Activated T-helper 1 cell treated with anti-CD3 and anti-CD28 coated beads, Interleukin-12 subunit alpha, Interleukin-12 subunit beta, Interleukin-2, Interleukin-4 antibody, amounts not matched to agents 30 ng/mL and 10 ng/mL and 1 ng/mL, durations not matched to agents 14 hours and 24 hours and 36 hours (primary cell): Measurements from ENCODE around the gene AJAP1. TPM values are rescaled to one million over a fixed set of nuclear protein-coding genes. Genes with fewer than 3 reads are reported as not detected.

Source experiments
- DNase-seq: peaks from one replicate; pipeline ENCODE4 v3.0.0; 2021; ENCODE audit warnings: low spot score
- H3K27ac Mint-ChIP-seq: one replicate; pipeline ENCODE4 v1.8.0; 2021; ENCODE audit warnings: mild to moderate bottlenecking, mixed read lengths
- H3K27me3 Mint-ChIP-seq: one replicate; pipeline ENCODE4 v1.8.0; 2022; ENCODE audit warnings: mild to moderate bottlenecking, moderate library complexity, mixed read lengths; ENCODE audit not compliant: insufficient read depth
- H3K36me3 Mint-ChIP-seq: one replicate; pipeline ENCODE4 v1.8.0; 2021; ENCODE audit warnings: low read depth, mixed read lengths
- H3K4me1 Mint-ChIP-seq: one replicate; pipeline ENCODE4 v1.8.0; 2021; ENCODE audit warnings: low read depth, mixed read lengths
- H3K4me3 Mint-ChIP-seq: one replicate; pipeline ENCODE4 v1.8.0; 2021; ENCODE audit warnings: mild to moderate bottlenecking, moderate library complexity, mixed read lengths
- H3K9me3 Mint-ChIP-seq: one replicate; pipeline ENCODE4 v1.8.0; 2021; ENCODE audit warnings: mixed read lengths
- intact Hi-C: fragments of 100-400 bp; cut with micrococcal nuclease; formaldehyde crosslinking; loops from one replicate; pipeline ENCODE4 v1.15.1; 2024
- total RNA-seq: library from RNA; stranded (reverse); gene quantifications from 2 replicates; pipeline ENCODE4 v1.2.3, GENCODE V29; 2022

The AJAP1 gene
- total RNA-seq, 1 donor from 2014 or later: not detected

- H3K4me3 Mint-ChIP-seq: no peak overlapping the region
- H3K4me1 Mint-ChIP-seq: no peaks in the 10 kb centered on the region
- peaks cover 9% of the 10 kb centered on the region for H3K9me3 Mint-ChIP-seq
- intact Hi-C loops: no loop called here
- no peaks in the 10 kb centered on the region for H3K36me3 Mint-ChIP-seq
- no peaks in the 10 kb centered on the region for H3K27me3 Mint-ChIP-seq
- no peak overlapping the region for H3K27ac Mint-ChIP-seq
- no peak for DNase-seq
These were observed 29.7 kb downstream of the AJAP1 start for GRCh38 chr1:4684136-4684535.

GRCh38 chr1:4684864-4685522 is 30.6 kb downstream of the AJAP1 start:
- intact Hi-C loops: no loop called here
- DNase-seq: no peak
- Mint-ChIP-seq H3K9me3 (peaks cover 6% of the 10 kb centered on the region), H3K36me3 (no peaks in the 10 kb centered on the region), H3K4me3 (no peak overlapping the region), H3K27ac (no peak overlapping the region), H3K4me1 (no peaks in the 10 kb centered on the region), H3K27me3 (no peaks in the 10 kb centered on the region)

- H3K27me3 Mint-ChIP-seq: no peaks in the 10 kb centered on the region
- no peak overlapping the region for H3K4me3 Mint-ChIP-seq
- no peaks in the 10 kb centered on the region for H3K36me3 Mint-ChIP-seq
- H3K9me3 Mint-ChIP-seq: peaks cover 4% of the 10 kb centered on the region
- intact Hi-C loops: no loop called here
- DNase-seq: no peak
- no peak overlapping the region for H3K27ac Mint-ChIP-seq
- no peaks in the 10 kb centered on the region for H3K4me1 Mint-ChIP-seq
These were observed 31.1 kb downstream of the AJAP1 start for GRCh38 chr1:4685523-4685865.

- Mint-ChIP-seq H3K27me3 (no peaks in the 10 kb centered on the region), H3K9me3 (no peaks in the 10 kb centered on the region), H3K4me3 (no peak overlapping the region), H3K4me1 (no peaks in the 10 kb centered on the region), H3K36me3 (no peaks in the 10 kb centered on the region), H3K27ac (no peak overlapping the region)
- intact Hi-C loops: no loop called here
- DNase-seq: no peak
These were observed 33.5 kb downstream of the AJAP1 start for GRCh38 chr1:4687943-4688342.

DNA sequence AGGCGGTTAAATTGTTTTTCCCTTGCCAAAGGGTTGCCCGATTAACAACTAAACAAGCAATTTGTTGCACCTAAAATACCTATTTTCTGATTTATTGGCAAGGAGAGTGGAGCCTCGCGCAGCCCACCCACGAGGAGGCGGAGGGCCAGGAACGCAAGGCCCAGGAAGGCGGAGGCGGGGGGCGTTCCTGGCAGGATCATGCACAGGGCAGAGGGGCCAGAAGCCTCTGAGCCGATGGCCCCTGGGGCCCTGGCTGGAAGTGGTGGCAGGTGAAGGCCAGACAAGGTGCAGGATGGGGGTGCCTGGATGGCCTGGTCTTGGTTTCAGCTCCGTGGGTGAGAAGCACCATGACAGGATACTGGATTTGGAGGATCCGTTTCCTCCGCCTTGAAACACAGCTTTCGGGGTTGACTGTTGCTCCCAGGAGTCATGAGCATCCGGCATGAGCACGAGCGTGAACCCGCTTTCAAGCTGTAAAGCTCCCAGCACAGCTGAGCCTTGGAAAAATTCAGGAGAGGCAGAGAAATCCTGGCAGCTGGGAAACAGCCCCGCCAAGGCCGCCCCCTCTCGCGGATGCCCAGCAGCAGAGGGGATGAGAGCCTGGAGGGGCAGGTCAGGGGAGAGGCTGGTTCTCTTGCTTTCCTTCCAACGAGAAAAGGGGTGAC is 35.0 kb downstream of the AJAP1 start:
- H3K27ac Mint-ChIP-seq: no peak overlapping the region
- H3K36me3 Mint-ChIP-seq: no peaks in the 10 kb centered on the region
- intact Hi-C loops: no loop called here
- no peak for DNase-seq
- no peaks in the 10 kb centered on the region for H3K27me3 Mint-ChIP-seq
- H3K9me3 Mint-ChIP-seq: no peaks in the 10 kb centered on the region
- H3K4me3 Mint-ChIP-seq: no peak overlapping the region
- no peaks in the 10 kb centered on the region for H3K4me1 Mint-ChIP-seq

DNA sequence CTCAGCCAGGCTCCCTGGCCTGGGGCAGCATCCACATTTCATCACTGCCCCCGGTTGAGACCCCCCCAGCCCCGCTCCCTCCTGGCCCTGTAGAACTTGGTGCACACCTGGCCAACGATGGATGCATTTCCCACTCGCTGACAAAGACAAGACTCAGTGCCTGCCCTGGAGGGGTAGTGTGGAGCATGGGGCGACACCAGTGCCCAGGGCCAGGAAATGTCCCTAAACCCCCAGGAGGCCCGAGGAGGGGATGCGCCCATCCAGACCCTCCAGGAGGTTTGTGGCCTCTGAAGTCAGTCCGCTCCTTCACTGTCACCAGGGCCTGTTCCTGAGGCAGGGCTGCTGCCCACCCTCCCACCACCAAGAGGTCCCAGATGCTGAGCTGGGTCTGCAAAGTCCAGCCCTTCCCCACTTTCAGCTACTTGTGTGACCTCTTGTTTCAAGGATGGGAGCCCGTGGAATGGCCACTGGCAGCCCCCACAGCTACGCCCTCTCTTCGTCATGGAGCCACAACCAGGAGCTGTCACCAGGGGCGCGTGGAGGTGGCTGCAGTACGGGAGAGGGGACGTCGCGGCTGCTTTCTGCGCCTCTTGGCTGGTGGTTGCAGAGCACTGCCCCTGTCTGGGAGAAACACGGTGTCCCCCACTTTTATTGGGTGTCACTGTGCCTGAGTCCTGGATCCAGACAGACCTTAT is 35.7 kb downstream of the AJAP1 start:
- DNase-seq: no peak
- no peaks in the 10 kb centered on the region for H3K36me3 Mint-ChIP-seq
- H3K4me3 Mint-ChIP-seq: no peak overlapping the region
- H3K27me3 Mint-ChIP-seq: no peaks in the 10 kb centered on the region
- H3K4me1 Mint-ChIP-seq: no peaks in the 10 kb centered on the region
- no peaks in the 10 kb centered on the region for H3K9me3 Mint-ChIP-seq
- intact Hi-C loops: no loop called here
- H3K27ac Mint-ChIP-seq: no peak overlapping the region

DNA sequence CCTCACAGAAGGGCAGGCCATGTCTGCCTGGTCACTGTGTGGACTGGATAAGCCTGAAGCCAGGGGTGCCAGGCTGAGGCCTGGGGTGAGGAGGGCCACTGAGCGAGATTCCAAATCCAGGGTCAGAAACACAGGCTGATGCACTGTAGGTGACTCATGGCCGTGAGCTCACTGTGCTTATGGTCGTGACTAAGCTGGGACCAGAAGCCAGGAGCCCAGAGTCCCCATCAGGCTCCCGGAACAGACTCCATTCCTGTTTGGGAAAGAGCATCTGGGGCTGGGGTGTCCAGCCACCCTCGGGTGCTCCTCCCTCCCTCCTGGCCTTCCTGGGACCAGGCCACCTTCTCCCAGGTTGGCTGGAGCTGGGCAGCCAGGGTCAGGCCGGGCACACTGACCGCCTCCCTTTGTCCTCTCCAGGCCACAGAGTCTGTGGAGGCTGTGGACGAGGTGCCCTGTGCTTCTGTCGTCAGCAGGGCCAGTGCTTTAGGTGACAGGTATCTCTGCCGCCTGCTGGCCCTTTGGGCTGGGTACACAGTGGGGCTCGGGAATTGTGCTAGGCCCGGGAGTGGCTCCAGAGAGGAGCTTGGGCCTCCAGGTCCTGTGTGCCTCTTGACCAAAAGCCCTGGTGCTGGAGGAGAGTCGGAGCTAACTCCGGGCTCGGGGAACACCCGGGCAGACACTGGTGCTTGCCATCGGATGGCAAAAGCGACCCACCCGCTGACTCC is 36.7 kb downstream of the AJAP1 start:
- Mint-ChIP-seq H3K4me3 (no peak overlapping the region), H3K27me3 (no peaks in the 10 kb centered on the region), H3K27ac (no peak overlapping the region), H3K36me3 (no peaks in the 10 kb centered on the region), H3K9me3 (no peaks in the 10 kb centered on the region), H3K4me1 (no peaks in the 10 kb centered on the region)
- DNase-seq: no peak
- intact Hi-C loops: no loop called here

GRCh38 chr1:4691766-4692405 is 37.5 kb downstream of the AJAP1 start:
- Mint-ChIP-seq H3K27me3 (no peaks in the 10 kb centered on the region), H3K27ac (no peak overlapping the region), H3K9me3 (no peaks in the 10 kb centered on the region), H3K4me3 (no peak overlapping the region), H3K36me3 (no peaks in the 10 kb centered on the region), H3K4me1 (no peaks in the 10 kb centered on the region)
- intact Hi-C loops: no loop called here
- DNase-seq: no peak

DNA sequence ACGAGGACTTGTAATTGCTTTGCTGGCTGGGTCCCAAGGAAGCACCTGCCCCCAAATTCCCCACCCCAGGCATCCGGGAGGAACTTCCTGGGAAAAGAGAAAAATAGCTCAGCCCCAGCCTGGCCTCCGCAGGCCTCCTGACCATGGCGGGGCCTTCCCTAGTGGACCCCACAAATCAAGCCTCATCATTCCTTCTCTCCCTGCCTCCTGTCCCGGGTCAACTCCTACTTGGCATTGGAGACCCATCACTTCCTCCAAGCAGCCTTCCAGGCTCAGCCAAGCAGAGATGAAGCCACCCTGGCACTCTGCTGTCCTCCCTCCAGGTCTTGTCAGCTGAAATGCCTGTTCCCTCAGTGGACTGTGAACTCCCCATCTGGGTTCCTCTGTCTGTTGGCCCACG is 38.0 kb downstream of the AJAP1 start:
- no peak for DNase-seq
- H3K27ac Mint-ChIP-seq: no peak overlapping the region
- no peaks in the 10 kb centered on the region for H3K9me3 Mint-ChIP-seq
- intact Hi-C loops: no loop called here
- H3K27me3 Mint-ChIP-seq: no peaks in the 10 kb centered on the region
- H3K4me1 Mint-ChIP-seq: no peaks in the 10 kb centered on the region
- H3K36me3 Mint-ChIP-seq: no peaks in the 10 kb centered on the region
- no peak overlapping the region for H3K4me3 Mint-ChIP-seq

DNA sequence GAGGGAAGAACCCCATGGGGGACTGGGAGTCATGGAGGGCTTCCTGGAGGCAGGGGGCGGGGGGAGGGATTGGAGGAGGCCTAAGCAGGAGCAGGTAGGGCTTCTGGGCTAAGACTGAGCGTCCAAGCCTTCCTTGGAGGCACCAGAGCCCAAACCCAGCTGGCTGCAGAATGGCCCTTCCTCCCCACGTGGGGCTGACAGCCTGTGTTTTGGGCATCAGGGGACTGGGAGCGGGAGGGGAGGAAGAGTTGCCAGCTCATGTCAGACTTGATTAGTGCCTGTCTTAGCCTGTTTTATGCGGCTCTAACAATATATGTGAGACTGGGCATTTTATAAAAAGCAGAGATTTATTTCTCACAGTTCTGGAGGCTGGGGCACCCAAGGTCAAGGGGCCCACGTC is 38.9 kb downstream of the AJAP1 start:
- Mint-ChIP-seq H3K36me3 (no peaks in the 10 kb centered on the region), H3K9me3 (no peaks in the 10 kb centered on the region), H3K27me3 (no peaks in the 10 kb centered on the region), H3K27ac (no peak overlapping the region), H3K4me1 (no peaks in the 10 kb centered on the region), H3K4me3 (no peak overlapping the region)
- intact Hi-C loops: no loop called here
- no peak for DNase-seq

GRCh38 chr1:4693891-4694290 is 39.5 kb downstream of the AJAP1 start:
- no peaks in the 10 kb centered on the region for H3K27me3 Mint-ChIP-seq
- intact Hi-C loops: no loop called here
- H3K4me1 Mint-ChIP-seq: no peaks in the 10 kb centered on the region
- no peak overlapping the region for H3K27ac Mint-ChIP-seq
- DNase-seq: no peak
- H3K9me3 Mint-ChIP-seq: no peaks in the 10 kb centered on the region
- H3K36me3 Mint-ChIP-seq: no peaks in the 10 kb centered on the region
- H3K4me3 Mint-ChIP-seq: no peak overlapping the region

- no peak for DNase-seq
- Mint-ChIP-seq H3K4me3 (no peak overlapping the region), H3K27ac (no peak overlapping the region), H3K36me3 (no peaks in the 10 kb centered on the region), H3K4me1 (no peaks in the 10 kb centered on the region), H3K27me3 (no peaks in the 10 kb centered on the region), H3K9me3 (no peaks in the 10 kb centered on the region)
- intact Hi-C loops: no loop called here
These were observed 40.1 kb downstream of the AJAP1 start for GRCh38 chr1:4694492-4694891.

DNA sequence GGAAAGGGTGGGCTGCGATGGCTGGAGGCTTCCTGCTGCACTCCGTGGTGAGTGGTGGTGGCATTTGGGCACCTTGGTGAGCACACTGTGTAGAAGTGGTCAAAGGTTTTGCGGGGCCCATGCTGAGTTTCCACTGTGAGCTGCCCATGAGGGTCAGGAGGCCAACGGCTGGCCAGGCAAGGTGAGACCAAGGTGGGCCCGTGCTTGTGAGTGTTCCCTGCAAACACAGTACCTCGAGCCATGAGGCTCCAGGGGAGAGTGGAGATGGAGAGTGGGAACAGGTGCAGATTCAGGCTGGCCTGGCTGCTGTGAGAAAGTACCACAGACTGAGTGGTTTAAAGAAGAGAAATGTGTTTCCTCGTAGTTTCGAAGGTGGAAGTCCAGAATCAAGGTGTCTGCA is 40.8 kb downstream of the AJAP1 start:
- intact Hi-C loops: no loop called here
- H3K27me3 Mint-ChIP-seq: no peaks in the 10 kb centered on the region
- no peaks in the 10 kb centered on the region for H3K9me3 Mint-ChIP-seq
- no peak for DNase-seq
- H3K27ac Mint-ChIP-seq: no peak overlapping the region
- no peak overlapping the region for H3K4me3 Mint-ChIP-seq
- no peaks in the 10 kb centered on the region for H3K4me1 Mint-ChIP-seq
- no peaks in the 10 kb centered on the region for H3K36me3 Mint-ChIP-seq
